Thoracic aorta (tissue), 2 donors: ENCODE data around the gene MACF1. TPM values are rescaled to one million over a fixed set of nuclear protein-coding genes. Genes with fewer than 3 reads are reported as not detected.
"Not testable (repeated sequence)": the region's sequence is repeated elsewhere in the genome, so short reads cannot be mapped to it uniquely, and the experiment has no call there.

Source experiments
- ATAC-seq: fragments of 150-250 bp; one replicate; pipeline ENCODE4 v1.8.0; 2017; ENCODE audit warnings: low read depth; ENCODE audit not compliant: insufficient number of reproducible peaks, low FRiP score
- DNase-seq: peaks from one replicate; pipeline ENCODE4 v3.0.0-alpha.2; 2020; ENCODE audit warnings: low spot score
- H3K27ac ChIP-seq, 2 donors: fragments of 200-600 bp; sonication (generic); 1 replicate in 1 of 2; 2 replicates in 1 of 2; pipeline ENCODE4 v1.5.1; 2016; ENCODE audit warnings: mild to moderate bottlenecking in 2 of 2, moderate library complexity in 2 of 2
- H3K27me3 ChIP-seq: fragments of 200-600 bp; sonication (generic); replicated peaks from 2 replicates; pipeline ENCODE4 v1.6.0; 2016; ENCODE audit warnings: mild to moderate bottlenecking; ENCODE audit not compliant: insufficient read depth
- H3K36me3 ChIP-seq: fragments of 200-600 bp; sonication (generic); one replicate; pipeline ENCODE4 v1.5.1; 2016
- H3K4me1 ChIP-seq, 2 donors: fragments of 200-600 bp; sonication (generic); 1 replicate in 1 of 2; 2 replicates in 1 of 2; pipeline versions ENCODE4 v1.5.1 to v1.6.0; 2016; ENCODE audit warnings: low read depth in 2 of 2, mild to moderate bottlenecking in 1 of 2; ENCODE audit not compliant: control insufficient read depth in 1 of 2
- H3K4me3 ChIP-seq: fragments of 200-600 bp; sonication (generic); 2 replicates; pipeline ENCODE4 v1.5.1; 2016; ENCODE audit warnings: mild to moderate bottlenecking
- H3K9me3 ChIP-seq: fragments of 200-600 bp; sonication (generic); 2 replicates; pipeline ENCODE4 v1.5.1; 2016
- total RNA-seq, 2 donors: library from RNA; depleted of rRNA; stranded (reverse); fragments of >200 nt; gene quantifications; one replicate each; pipeline versions ENCODE4 v1.1.0 to v1.2.3, GENCODE V29; 2016
- TF ChIP-seq, protein P1 (sequence below): fragments of 200-600 bp; sonication (generic); IDR thresholded peaks from one replicate; pipeline ENCODE4 v1.5.1; 2019; ENCODE audit warnings: antibody characterized with exemption

The MACF1 gene
- total RNA-seq, 2 donors from 2014 or later: 604 to 650 TPM

GRCh38 chr1:39462074-39462473 is 257.6 kb downstream of the MACF1 start:
- peaks cover 78% of the 10 kb centered on the region for H3K36me3 ChIP-seq
- DNase-seq (no peak), ATAC-seq (no peak)
- H3K27ac ChIP-seq: no peak overlapping the region
- H3K27me3 ChIP-seq: no peaks in the 10 kb centered on the region
- TF ChIP-seq, protein P1, sequence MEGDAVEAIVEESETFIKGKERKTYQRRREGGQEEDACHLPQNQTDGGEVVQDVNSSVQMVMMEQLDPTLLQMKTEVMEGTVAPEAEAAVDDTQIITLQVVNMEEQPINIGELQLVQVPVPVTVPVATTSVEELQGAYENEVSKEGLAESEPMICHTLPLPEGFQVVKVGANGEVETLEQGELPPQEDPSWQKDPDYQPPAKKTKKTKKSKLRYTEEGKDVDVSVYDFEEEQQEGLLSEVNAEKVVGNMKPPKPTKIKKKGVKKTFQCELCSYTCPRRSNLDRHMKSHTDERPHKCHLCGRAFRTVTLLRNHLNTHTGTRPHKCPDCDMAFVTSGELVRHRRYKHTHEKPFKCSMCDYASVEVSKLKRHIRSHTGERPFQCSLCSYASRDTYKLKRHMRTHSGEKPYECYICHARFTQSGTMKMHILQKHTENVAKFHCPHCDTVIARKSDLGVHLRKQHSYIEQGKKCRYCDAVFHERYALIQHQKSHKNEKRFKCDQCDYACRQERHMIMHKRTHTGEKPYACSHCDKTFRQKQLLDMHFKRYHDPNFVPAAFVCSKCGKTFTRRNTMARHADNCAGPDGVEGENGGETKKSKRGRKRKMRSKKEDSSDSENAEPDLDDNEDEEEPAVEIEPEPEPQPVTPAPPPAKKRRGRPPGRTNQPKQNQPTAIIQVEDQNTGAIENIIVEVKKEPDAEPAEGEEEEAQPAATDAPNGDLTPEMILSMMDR: no peak
- H3K4me1 ChIP-seq: peaks cover 4 to 12% of the 10 kb centered on the region in 2 donors
- no peaks in the 10 kb centered on the region for H3K9me3 ChIP-seq
- H3K4me3 ChIP-seq: no peak overlapping the region

DNA sequence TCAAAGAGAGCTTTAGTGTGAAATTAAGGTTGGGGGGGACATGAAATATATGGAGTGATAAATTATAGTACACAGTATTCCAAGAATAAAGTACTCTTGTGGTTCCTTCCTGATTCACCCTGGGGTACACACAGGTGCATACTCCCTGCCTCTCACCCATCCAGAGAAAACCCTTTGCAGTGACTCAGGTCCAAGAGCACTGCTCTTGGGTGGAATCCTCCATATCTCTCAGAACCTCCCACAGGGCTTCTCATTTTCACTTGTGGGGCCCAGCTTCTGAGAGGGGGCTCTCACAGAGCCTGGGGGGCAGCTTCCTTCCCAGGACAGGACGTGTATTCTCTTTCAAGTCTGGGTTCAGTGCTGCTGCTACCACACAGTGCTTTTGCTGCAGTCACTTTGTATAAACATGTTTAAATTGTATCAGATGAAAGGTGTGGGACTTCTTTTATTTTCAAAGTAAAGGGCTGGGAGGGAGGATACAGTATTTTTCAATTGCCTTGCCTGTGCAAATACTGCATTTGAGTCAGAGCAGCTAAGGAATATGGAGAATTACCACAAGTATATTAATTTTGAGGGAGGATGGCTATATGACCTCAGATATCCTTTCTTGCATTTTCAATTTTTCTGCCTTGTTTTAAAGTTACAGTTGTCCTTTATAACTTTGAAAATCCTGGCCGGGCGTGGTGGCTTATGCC is 262.1 kb downstream of the MACF1 start:
- Histone ChIP-seq H3K27ac (peak overlapping the region; percentile 39 to 46), H3K4me3 (no peak overlapping the region), H3K27me3 (no peaks in the 10 kb centered on the region), H3K36me3 (peaks cover 59% of the 10 kb centered on the region), H3K4me1 (peaks cover 4 to 13% of the 10 kb centered on the region in 2 donors), H3K9me3 (no peaks in the 10 kb centered on the region)
- TF ChIP-seq, protein P1: no peak
- DNase-seq (no peak), ATAC-seq (no peak)

- Histone ChIP-seq H3K4me1 (peaks cover 4 to 13% of the 10 kb centered on the region in 2 donors), H3K27ac (peak overlapping the region; percentile 39 to 46), H3K36me3 (peaks cover 58% of the 10 kb centered on the region)
- not testable (repeated sequence) for H3K4me3 ChIP-seq, H3K9me3 ChIP-seq, H3K27me3 ChIP-seq, DNase-seq, ATAC-seq
Observed at GRCh38 chr1:39467108-39467720, 262.7 kb downstream of the MACF1 start.

DNA sequence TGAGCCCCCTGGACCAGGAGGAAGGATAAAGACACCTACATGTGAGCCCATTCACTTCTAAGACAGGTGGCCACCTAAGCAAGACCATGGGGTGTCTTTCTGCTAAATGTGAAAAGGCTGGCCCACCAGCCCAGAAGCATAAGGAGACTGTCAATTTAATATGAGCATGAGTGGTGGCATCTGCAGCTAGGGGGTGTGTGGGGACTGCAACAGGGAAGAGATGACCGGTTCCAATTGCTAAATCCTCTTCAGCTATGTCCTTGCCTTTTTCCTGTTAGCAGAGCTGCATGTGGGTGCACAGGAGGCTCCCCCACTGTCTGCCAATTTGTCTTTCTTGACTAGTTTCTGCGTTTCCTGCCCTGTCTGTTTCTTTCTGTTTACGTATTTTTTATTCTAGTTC is 264.7 kb downstream of the MACF1 start:
- Histone ChIP-seq H3K9me3 (no peaks in the 10 kb centered on the region), H3K27me3 (no peaks in the 10 kb centered on the region), H3K27ac (no peak overlapping the region), H3K4me3 (no peak overlapping the region), H3K4me1 (peaks cover 4 to 13% of the 10 kb centered on the region in 2 donors), H3K36me3 (peaks cover 43% of the 10 kb centered on the region)
- ATAC-seq (no peak), DNase-seq (no peak)
- TF ChIP-seq, protein P1: no peak

GRCh38 chr1:39470040-39470439 is 265.5 kb downstream of the MACF1 start:
- TF ChIP-seq, protein P1: no peak
- no peak overlapping the region for H3K4me3 ChIP-seq
- H3K27ac ChIP-seq: no peak overlapping the region
- H3K9me3 ChIP-seq: no peaks in the 10 kb centered on the region
- no peaks in the 10 kb centered on the region for H3K27me3 ChIP-seq
- H3K36me3 ChIP-seq: peaks cover 39% of the 10 kb centered on the region
- DNase-seq: no peak
- no peak for ATAC-seq
- H3K4me1 ChIP-seq: peaks cover 4 to 13% of the 10 kb centered on the region in 2 donors
